SJCRH30 (cell line): ENCODE data around the gene DLX4. TPM values are rescaled to one million over a fixed set of nuclear protein-coding genes. Genes with fewer than 3 reads are reported as not detected.

Experiments
- DNase-seq, 2 experiments: peaks; one replicate each; pipeline ENCODE4 v3.0.0-alpha.2; 2015 to 2020
- H3K27ac ChIP-seq: fragments of 250-450 bp; sonication (Bioruptor Pico); 2 replicates; pipeline ENCODE4 v1.5.1; 2020; ENCODE audit warnings: mild to moderate bottlenecking, moderate library complexity
- H3K27me3 ChIP-seq: fragments of 250-450 bp; sonication (Bioruptor Pico); 2 replicates; pipeline ENCODE4 v1.5.1; 2020; ENCODE audit warnings: mild to moderate bottlenecking, moderate library complexity
- H3K36me3 ChIP-seq: fragments of 250-450 bp; sonication (Bioruptor Pico); 2 replicates; pipeline ENCODE4 v1.5.1; 2020; ENCODE audit warnings: mild to moderate bottlenecking, moderate library complexity
- H3K4me1 ChIP-seq: fragments of 250-450 bp; sonication (Bioruptor Pico); 2 replicates; pipeline ENCODE4 v1.5.1; 2020; ENCODE audit warnings: mild to moderate bottlenecking, moderate library complexity
- H3K4me3 ChIP-seq: fragments of 250-450 bp; sonication (Bioruptor Pico); 2 replicates; pipeline ENCODE4 v1.5.1; 2020; ENCODE audit warnings: mild to moderate bottlenecking, moderate library complexity
- H3K9me3 ChIP-seq: fragments of 250-450 bp; sonication (Bioruptor Pico); replicated peaks from 2 replicates; pipeline ENCODE4 v1.5.1; 2020; ENCODE audit warnings: mild to moderate bottlenecking, moderate library complexity
- total RNA-seq: library from RNA; depleted of rRNA; stranded (reverse); fragments of >200 nt; shearing (Covaris generic); gene quantifications from 2 replicates; pipeline ENCODE4 v1.2.3, GENCODE V29; 2014; rRNA removed

Gene DLX4
- total RNA-seq, 1 experiment from 2014 or later = 0.34 TPM

- no peak for DNase-seq
- H3K36me3 ChIP-seq = no peaks in the 10 kb centered on the region
- H3K4me1 ChIP-seq = no peaks in the 10 kb centered on the region; the same call in 1 of the 2 replicates
- no peaks in the 10 kb centered on the region for H3K27me3 ChIP-seq
- no peak overlapping the region for H3K4me3 ChIP-seq
- H3K27ac ChIP-seq = no peak overlapping the region
- peaks cover 5% of the 10 kb centered on the region for H3K9me3 ChIP-seq
These were observed 49.9 kb downstream of the DLX4 start for GRCh38 chr17:50018909-50019308.

DNA sequence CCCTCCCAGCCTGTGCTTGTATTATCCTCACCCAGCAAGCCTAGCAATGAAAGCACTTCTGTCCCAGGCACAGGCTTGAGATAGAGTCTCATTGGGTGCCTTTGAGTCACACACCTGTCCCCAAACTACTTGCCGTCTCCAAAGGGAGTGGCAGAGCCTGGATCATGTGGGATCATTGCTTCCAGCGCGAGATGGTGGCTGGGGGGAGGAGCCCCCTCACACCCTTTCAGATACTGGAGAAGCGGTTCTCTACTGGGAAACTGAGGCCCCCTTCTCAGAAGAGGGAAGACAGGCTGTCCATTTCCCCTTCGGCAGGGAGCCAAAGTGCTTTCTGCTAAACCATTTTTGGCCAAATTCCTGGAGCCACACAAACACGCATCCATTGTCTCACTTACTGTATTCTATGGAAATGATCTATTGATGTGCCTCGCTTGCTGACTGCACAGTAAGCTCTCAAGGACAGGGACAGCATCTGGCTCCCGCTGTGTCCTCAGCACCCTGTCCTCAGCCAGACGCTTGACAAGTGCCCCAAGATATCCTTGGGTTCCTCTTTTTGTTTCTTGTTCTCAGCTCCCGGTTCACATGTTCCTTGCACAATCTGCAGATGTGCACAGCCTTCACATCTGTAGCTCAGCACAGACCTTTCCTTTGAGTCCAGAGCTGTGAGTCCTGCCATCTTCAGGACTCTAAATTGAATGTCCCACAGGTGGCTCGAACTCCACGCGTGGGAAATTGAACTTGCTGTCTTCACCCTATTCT is 52.0 kb downstream of the DLX4 start:
- H3K9me3 ChIP-seq = peaks cover 5% of the 10 kb centered on the region
- H3K4me1 ChIP-seq = no peaks in the 10 kb centered on the region; the same call in 1 of the 2 replicates
- H3K4me3 ChIP-seq = no peak overlapping the region
- no peaks in the 10 kb centered on the region for H3K27me3 ChIP-seq
- no peak overlapping the region for H3K27ac ChIP-seq
- H3K36me3 ChIP-seq = no peaks in the 10 kb centered on the region
- no peak for DNase-seq

DNA sequence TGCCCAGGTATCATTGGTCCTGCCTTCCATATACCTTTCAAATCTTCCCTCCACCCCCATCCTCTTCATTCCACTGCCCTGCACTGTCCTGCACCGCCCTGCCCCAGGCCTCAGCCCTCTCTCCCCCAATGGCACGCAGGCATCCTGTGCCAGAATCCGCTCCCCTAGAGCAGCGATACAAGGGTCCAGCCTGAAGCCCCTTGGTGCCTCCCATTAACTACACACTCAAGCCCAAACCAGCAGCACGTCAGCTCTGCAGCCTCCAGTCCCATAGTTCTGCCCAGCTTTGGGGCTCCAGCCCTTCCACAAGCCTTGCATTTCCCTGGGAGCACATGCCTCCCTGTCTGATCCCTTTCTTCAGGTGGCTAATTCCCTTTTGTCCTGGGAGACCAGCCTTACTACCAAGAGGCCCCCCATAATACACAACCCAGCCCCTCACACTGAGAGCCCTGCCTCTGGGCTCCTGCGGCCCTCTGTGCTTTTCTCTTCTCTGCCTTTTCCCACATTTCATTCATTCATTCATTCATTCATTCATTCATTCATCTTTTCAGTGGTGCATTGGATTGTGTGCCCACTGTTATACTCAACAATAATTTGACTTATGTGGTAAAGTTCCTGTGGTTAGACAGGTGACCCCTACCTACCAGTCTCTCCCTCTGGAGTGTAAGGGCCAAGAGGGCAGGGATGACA is 52.8 kb downstream of the DLX4 start:
- DNase-seq = no peak
- H3K9me3 ChIP-seq = peaks cover 5% of the 10 kb centered on the region
- H3K27ac ChIP-seq = no peak overlapping the region
- no peaks in the 10 kb centered on the region for H3K27me3 ChIP-seq
- no peaks in the 10 kb centered on the region; the same call in 1 of the 2 replicates for H3K4me1 ChIP-seq
- no peaks in the 10 kb centered on the region for H3K36me3 ChIP-seq
- no peak overlapping the region for H3K4me3 ChIP-seq

DNA sequence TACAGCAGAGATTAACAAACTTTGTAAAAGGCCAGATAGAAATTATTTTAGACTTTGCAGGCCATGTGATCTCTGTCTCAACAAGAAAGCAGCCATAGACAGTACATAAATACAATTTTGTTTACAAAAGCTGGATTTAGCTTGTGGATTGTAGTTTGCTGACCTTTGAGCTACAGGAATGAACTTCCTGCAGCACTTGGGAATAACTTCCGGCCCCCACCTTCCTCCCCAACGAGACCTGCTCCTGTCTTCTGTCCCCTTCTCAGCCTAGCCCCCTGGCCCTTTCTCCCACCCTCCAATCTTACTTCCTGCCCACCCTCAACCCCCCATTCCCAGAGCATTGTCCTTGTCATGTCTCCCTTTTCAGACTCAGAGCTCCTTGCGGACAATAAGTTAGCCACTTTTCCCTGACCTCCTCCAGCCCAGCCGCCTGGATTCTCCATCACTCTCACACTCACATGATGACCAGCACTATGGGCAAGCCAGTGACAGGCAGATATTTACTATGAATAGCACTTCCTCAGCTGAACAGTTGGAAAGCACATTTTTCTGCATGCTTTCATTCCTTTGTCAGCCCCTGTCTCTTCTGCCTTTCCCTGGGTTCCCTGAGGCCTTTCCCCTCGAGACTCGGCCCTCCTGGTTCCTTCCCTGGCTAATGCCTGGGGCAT is 53.6 kb downstream of the DLX4 start:
- H3K4me3 ChIP-seq = no peak overlapping the region
- no peak overlapping the region for H3K27ac ChIP-seq
- peaks cover 5% of the 10 kb centered on the region for H3K9me3 ChIP-seq
- no peak for DNase-seq
- peaks cover 7% of the 10 kb centered on the region for H3K4me1 ChIP-seq
- H3K36me3 ChIP-seq = no peaks in the 10 kb centered on the region
- H3K27me3 ChIP-seq = no peaks in the 10 kb centered on the region

DNA sequence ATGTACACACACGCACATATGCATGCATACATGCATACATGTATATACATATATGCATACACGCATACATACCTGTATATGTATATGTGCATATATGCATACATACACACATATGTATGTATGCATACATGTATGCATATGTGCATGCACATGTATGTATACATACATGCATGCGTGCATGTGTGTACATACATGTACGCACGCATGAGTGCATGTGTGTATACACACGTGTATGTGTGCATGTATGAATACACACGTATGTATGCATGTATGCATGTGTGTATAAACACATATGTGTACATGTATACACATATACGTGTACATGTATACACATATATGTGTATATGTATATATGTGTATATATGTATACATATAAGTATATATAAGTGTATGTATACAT is 54.5 kb downstream of the DLX4 start:
- Histone ChIP-seq H3K4me3 (no peak overlapping the region), H3K9me3 (peaks cover 5% of the 10 kb centered on the region), H3K27me3 (no peaks in the 10 kb centered on the region), H3K36me3 (no peaks in the 10 kb centered on the region), H3K4me1 (peaks cover 15% of the 10 kb centered on the region), H3K27ac (no peak overlapping the region)
- no peak for DNase-seq

Other genes starting within 250 kb of the DLX4 start
- 9.2 and 10.1 TPM in 2 replicates for gene FAM117A, start 205.1 kb upstream of the DLX4 start, total RNA-seq
- 38.5 and 40.1 TPM in 2 replicates for gene KAT7, start 180.5 kb upstream of the DLX4 start, total RNA-seq
- not detected in 2 replicates for gene TAC4, start 121.1 kb upstream of the DLX4 start, total RNA-seq
- not detected in 2 replicates for gene DLX3, start 26.0 kb downstream of the DLX4 start, total RNA-seq
- gene ITGA3, start 86.9 kb downstream of the DLX4 start, total RNA-seq = 2.9 and 3.7 TPM in 2 replicates
- 10.7 and 12.5 TPM in 2 replicates for gene PDK2, start 126.2 kb downstream of the DLX4 start, total RNA-seq
- 2.4 and 3.1 TPM in 2 replicates for gene SAMD14, start 161.0 kb downstream of the DLX4 start, total RNA-seq
- gene PPP1R9B, start 181.5 kb downstream of the DLX4 start, total RNA-seq = 32.1 TPM in 2 replicates
- 43.2 and 43.4 TPM in 2 replicates for gene SGCA, start 196.8 kb downstream of the DLX4 start, total RNA-seq
- 4.2 and 4.4 TPM in 2 replicates for gene COL1A1, start 232.4 kb downstream of the DLX4 start, total RNA-seq